ENCODE data around the gene FRMPD1. TPM values are rescaled to one million over a fixed set of nuclear protein-coding genes. Genes with fewer than 3 reads are reported as not detected.
"Not testable (repeated sequence)": the region's sequence is repeated elsewhere in the genome, so short reads cannot be mapped to it uniquely, and the experiment has no call there.

FRMPD1 gene, protein sequence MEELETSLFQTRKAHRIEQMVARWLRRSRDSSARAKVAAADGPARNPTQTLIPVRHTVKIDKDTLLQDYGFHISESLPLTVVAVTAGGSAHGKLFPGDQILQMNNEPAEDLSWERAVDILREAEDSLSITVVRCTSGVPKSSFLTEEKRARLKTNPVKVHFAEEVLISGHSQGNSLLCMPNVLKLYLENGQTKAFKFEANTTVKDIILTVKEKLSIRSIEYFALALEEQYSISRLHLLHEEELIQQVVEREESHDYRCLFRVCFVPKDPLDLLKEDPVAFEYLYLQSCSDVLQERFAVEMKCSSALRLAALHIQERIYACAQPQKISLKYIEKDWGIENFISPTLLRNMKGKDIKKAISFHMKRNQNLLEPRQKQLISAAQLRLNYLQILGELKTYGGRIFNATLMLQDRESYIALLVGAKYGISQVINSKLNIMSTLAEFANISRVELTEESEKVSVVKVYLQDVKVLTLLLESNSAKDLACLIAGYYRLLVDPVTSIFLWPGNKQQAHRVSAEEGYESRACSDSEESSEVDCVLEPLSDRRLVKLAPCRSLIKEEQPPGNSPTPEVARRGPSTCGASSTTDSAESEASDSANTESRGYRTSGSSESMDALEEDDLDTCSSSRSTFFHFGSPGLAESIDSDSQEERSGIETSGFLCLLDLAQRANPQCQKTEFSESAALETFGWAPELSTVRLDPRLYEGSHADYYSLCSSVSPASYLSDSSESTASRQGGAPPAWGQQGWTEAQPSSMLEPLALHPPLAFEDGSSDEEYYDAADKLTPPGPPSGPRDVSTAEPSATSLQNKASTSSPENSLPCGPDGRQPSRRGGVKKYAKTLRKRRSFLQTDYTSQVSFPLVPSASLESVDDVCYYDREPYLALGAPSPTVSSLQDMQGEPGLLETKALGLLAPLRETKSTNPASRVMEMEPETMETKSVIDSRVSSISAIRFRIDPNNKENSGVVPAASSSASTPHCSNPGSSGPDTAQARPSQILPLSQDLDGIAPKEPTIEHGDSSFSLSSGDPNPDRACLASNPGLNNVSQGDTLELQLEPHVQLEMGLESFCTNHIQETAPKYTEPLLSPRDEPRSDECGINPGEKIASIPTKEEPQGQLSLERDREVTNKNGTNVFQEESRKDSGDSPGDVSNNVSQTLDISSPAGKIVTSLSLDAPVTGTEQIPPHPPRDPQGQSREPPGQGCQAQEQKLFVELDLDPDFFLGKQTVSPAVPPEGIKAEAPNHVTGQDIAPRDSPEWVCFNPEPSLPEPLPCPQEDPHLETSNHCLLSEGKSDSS (N-terminal part only)
- total RNA-seq = 0.19 TPM
- 0.90 TPM for polyA plus RNA-seq (ENCODE audit: insufficient read depth, low read depth, low replicate concordance)
- long read RNA-seq, donor 1 = 0 reads
- long read RNA-seq, donor 2 = 0 reads
- long read RNA-seq, donor 3 = 0 reads
- long read RNA-seq, donor 4 = 0 reads
- long read RNA-seq, donor 5 = 0 reads
- long read RNA-seq, donor 6 = 0 reads
- long read RNA-seq, donor 7 = 0 reads
- long read RNA-seq, donor 8, full-length matches to known transcripts = 1 of 1 reads
- long read RNA-seq, donor 8, partial matches to known transcripts = 0 of 1 reads
- long read RNA-seq, donor 8, other reads (novel, unspliced or antisense) = 0 of 1 reads
- long read RNA-seq, donor 9 = 0 reads
- long read RNA-seq, donor 10 = 0 reads

DNA sequence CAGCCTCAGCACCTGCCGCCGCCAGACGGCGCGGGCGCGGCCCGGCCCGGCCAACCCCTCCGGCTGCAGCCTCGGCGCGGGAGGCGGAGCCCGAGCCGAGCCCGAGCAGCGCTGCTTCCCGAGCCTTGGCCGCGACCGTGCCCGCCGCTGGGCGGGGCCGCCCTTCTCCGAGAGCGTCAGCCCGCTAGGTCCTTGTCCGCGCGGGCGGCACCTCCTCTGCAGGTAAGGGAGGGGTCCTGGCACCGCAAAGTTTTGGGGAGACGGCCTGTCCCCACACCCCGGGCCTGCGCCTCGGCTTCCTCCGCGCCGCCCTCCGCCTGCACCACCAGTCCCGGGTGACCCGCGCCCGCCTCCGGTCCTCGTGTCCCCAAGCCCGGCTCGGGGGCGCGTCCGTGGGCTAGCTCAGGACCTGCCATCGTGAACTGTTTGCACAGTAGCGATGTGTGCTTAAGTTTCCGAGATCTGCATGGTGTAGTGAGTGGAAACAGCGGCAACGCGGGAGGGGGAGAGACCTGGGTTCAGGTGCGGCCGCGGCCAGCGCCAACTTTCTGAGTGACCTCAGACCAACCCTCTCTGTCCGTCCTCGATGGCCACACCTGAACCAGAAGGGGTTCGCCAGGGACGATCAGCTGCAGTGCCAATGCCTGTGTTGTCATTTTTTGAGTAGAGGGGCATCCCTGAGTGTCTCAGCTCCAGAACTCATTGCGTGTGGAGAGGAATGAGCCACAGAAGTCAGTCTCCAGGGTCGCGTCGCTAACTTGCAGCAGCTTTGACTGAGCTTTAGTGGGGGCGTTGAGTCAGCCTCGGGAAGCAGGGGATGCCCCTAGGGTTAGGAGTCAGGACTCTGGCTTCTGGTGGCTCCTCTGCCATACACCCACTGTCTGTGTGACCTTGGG, at the start of gene FRMPD1:
TSS of gene FRMPD1 (plus strand) at position 82 of the 896 bp plus-strand sequence. CDS start 41,688 bp downstream, outside the sequence.
- peak; percentile 77 to 90 (median 88) for DNase-seq
- Histone ChIP-seq H3K36me3 (ENCODE audit: control insufficient read depth in 2 of 3, insufficient read depth in 3 of 3, low read length in 3 of 3) (no peaks in the 10 kb centered on the region), H3K4me1 (ENCODE audit: control insufficient read depth in 2 of 3, insufficient read depth in 2 of 3, low read depth in 1 of 3, low read length in 3 of 3) (peaks cover 0 to 7% (median 6%) of the 10 kb centered on the region in 3 donors), H3K9me3 (ENCODE audit: control insufficient read depth in 2 of 3, insufficient read depth in 1 of 3, low read length in 3 of 3) (no peaks in the 10 kb centered on the region), H3K9ac (ENCODE audit: low read length in 3 of 3) (peak within 1 kb of the TSS in 1 of 3 donors; percentile 57), H3K4me3 (ENCODE audit: low read length in 3 of 3) (peak within 1 kb of the TSS; percentile 31 to 64 (median 59)), H3K27ac (ENCODE audit: low read depth in 2 of 2, low read length in 2 of 2) (no peak within 1 kb of the TSS), H3K27me3 (ENCODE audit: control insufficient read depth, insufficient read depth, low read length) (peaks cover 5% of the 10 kb centered on the region)
- no peak for FAIRE-seq
- TF ChIP-seq, protein P1, sequence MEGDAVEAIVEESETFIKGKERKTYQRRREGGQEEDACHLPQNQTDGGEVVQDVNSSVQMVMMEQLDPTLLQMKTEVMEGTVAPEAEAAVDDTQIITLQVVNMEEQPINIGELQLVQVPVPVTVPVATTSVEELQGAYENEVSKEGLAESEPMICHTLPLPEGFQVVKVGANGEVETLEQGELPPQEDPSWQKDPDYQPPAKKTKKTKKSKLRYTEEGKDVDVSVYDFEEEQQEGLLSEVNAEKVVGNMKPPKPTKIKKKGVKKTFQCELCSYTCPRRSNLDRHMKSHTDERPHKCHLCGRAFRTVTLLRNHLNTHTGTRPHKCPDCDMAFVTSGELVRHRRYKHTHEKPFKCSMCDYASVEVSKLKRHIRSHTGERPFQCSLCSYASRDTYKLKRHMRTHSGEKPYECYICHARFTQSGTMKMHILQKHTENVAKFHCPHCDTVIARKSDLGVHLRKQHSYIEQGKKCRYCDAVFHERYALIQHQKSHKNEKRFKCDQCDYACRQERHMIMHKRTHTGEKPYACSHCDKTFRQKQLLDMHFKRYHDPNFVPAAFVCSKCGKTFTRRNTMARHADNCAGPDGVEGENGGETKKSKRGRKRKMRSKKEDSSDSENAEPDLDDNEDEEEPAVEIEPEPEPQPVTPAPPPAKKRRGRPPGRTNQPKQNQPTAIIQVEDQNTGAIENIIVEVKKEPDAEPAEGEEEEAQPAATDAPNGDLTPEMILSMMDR (IDR thresholded peaks at IDR 0.05; ENCODE audit: borderline replicate concordance, extremely low read depth, insufficient read depth) = no peak
- intact Hi-C loops (cut with DNase I) = no loop called here

DNA sequence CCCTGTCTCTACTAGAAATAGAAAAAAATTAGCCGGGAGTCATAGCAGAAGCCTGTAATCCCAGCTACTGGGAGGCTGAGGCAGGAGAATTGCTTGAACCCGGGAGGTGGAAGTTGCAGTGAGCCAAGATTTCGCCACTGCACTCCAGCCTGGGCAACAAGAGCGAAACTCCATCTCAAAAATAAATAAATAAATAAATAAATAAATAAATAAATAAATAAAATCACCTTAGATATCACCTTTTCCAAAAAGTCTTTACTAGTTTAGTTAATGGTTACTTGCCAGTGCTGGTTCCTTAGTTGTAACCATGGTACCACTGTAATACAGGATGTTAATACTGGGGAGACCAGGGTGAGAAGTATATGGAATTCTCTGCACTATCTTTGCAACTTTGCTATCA, 48.7 kb upstream of the FRMPD1 start:
- FAIRE-seq; DNase-seq; intact Hi-C loops (cut with DNase I); H3K9me3 ChIP-seq (ENCODE audit: control insufficient read depth in 2 of 3, insufficient read depth in 1 of 3, low read length in 3 of 3); H3K4me1 ChIP-seq (ENCODE audit: control insufficient read depth in 2 of 3, insufficient read depth in 2 of 3, low read depth in 1 of 3, low read length in 3 of 3); H3K9ac ChIP-seq (ENCODE audit: low read length in 3 of 3); H3K4me3 ChIP-seq (ENCODE audit: low read length in 3 of 3); H3K27me3 ChIP-seq (ENCODE audit: control insufficient read depth, insufficient read depth, low read length); H3K27ac ChIP-seq (ENCODE audit: low read depth in 2 of 2, low read length in 2 of 2); H3K36me3 ChIP-seq (ENCODE audit: control insufficient read depth in 2 of 3, insufficient read depth in 3 of 3, low read length in 3 of 3): not testable (repeated sequence)

GRCh38 chr9:37602817-37603216, 47.9 kb upstream of the FRMPD1 start:
- Histone ChIP-seq H3K36me3 (ENCODE audit: control insufficient read depth in 2 of 3, insufficient read depth in 3 of 3, low read length in 3 of 3) (no peaks in the 10 kb centered on the region), H3K4me1 (ENCODE audit: control insufficient read depth in 2 of 3, insufficient read depth in 2 of 3, low read depth in 1 of 3, low read length in 3 of 3) (no peaks in the 10 kb centered on the region), H3K9ac (ENCODE audit: low read length in 3 of 3) (no peak overlapping the region), H3K4me3 (ENCODE audit: low read length in 3 of 3) (no peak overlapping the region), H3K27ac (ENCODE audit: low read depth in 2 of 2, low read length in 2 of 2) (no peak overlapping the region), H3K27me3 (ENCODE audit: control insufficient read depth, insufficient read depth, low read length) (no peaks in the 10 kb centered on the region), H3K9me3 (ENCODE audit: control insufficient read depth in 2 of 3, insufficient read depth in 1 of 3, low read length in 3 of 3) (no peaks in the 10 kb centered on the region)
- intact Hi-C loops (cut with DNase I) = no loop called here
- no peak for DNase-seq
- TF ChIP-seq, protein P1 (IDR thresholded peaks at IDR 0.05; ENCODE audit: borderline replicate concordance, extremely low read depth, insufficient read depth) = no peak
- FAIRE-seq = no peak

All from kidney (tissue), 22 donors.